GM13976 (cell line): ENCODE data around the gene ZNF367.

Experiments
- DNase-seq: peaks from one replicate; pipeline ENCODE4 v3.0.0; 2012; ENCODE audit warnings: low spot score
- CTCF ChIP-seq: IDR thresholded peaks from 2 replicates; pipeline ENCODE4 v1.5.1; 2012; ENCODE audit warnings: borderline replicate concordance, mild to moderate bottlenecking; ENCODE audit not compliant: insufficient read depth; ENCODE audit errors: extremely low read depth, missing control alignments, control extremely low read depth
- in situ Hi-C: fragments of 300-500 bp; cut with MboI; formaldehyde crosslinking; loops from one replicate; pipeline ENCODE4 v1.12.0; 2022; ENCODE audit warnings: low sequenced_read_pairs, mixed read lengths, inconsistent platforms; ENCODE audit not compliant: unreplicated experiment

ZNF367 gene

GRCh38 chr9:96350866-96351265, 67.3 kb downstream of the ZNF367 start:
- no peak for DNase-seq
- no peak for TF ChIP-seq CTCF
- in situ Hi-C loops: no loop called here

- no peak for DNase-seq
- TF ChIP-seq CTCF: no peak
- in situ Hi-C loops: no loop called here
Measured at GRCh38 chr9:96348261-96348660, 69.9 kb downstream of the ZNF367 start.

GRCh38 chr9:96345551-96345950, 72.6 kb downstream of the ZNF367 start:
- DNase-seq: no peak
- no peak for TF ChIP-seq CTCF
- in situ Hi-C loops: no loop called here

GRCh38 chr9:96344458-96345180, 73.6 kb downstream of the ZNF367 start:
- in situ Hi-C loops: no loop called here
- TF ChIP-seq CTCF: no peak
- DNase-seq: no peak

- DNase-seq: no peak
- in situ Hi-C loops: no loop called here
- no peak for TF ChIP-seq CTCF
Measured at GRCh38 chr9:96343515-96344360, 74.4 kb downstream of the ZNF367 start.

GRCh38 chr9:96342571-96343245, 75.5 kb downstream of the ZNF367 start:
- no peak for DNase-seq
- in situ Hi-C loops: no loop called here
- TF ChIP-seq CTCF: no peak
